Skeletal muscle satellite cell (primary cell): Measurements from ENCODE around the gene DCUN1D2.
"Not testable (repeated sequence)": the region's sequence is repeated elsewhere in the genome, so short reads cannot be mapped to it uniquely, and the experiment has no call there.

Experiments used
- H3K27me3 ChIP-seq: 2 replicates; pipeline ENCODE4 v1.7.0; 2013; ENCODE audit warnings: low read length; ENCODE audit not compliant: control insufficient read depth, insufficient read depth
- H3K36me3 ChIP-seq: 2 replicates; pipeline ENCODE4 v1.7.0; 2013; ENCODE audit warnings: mild to moderate bottlenecking, control low read depth, low read length; ENCODE audit not compliant: insufficient read depth
- H3K4me1 ChIP-seq: 2 replicates; pipeline ENCODE4 v1.7.0; 2013; ENCODE audit warnings: low read length; ENCODE audit not compliant: control insufficient read depth, insufficient read depth
- H3K4me2 ChIP-seq: 2 replicates; pipeline ENCODE4 v1.7.0; 2013; ENCODE audit warnings: mild to moderate bottlenecking, low read length
- H3K4me3 ChIP-seq: 2 replicates; pipeline ENCODE4 v1.7.0; 2013; ENCODE audit warnings: low read length
- H3K9ac ChIP-seq: 2 replicates; pipeline ENCODE4 v1.7.0; 2013; ENCODE audit warnings: mild to moderate bottlenecking, low read depth, low read length, moderate library complexity
- H3K9me3 ChIP-seq: replicated peaks from 2 replicates; pipeline ENCODE4 v1.7.0; 2013; ENCODE audit warnings: mild to moderate bottlenecking, control low read depth, low read length

DCUN1D2 gene

DNA sequence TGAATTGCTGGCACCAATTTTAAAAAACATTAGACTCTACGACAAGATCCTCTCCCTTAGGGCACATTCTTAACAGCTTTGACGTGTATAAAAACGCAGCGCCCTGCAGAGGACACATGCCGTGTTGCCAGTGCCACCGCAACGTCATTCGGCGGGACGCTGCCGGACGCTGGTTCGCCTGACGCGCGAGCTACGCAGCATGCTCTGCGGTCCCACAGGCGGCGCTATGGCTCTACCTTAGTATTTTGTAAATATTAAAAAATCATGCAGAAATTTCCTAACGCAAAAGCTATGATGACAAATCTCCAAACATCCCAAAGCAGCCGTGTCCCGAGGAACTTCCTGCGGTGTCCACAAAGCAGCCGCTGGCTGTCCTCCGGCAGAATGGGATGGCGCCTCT lies 33.0 kb downstream of the DCUN1D2 start:
- Histone ChIP-seq H3K36me3 (peaks cover 71% of the 10 kb centered on the region), H3K9ac (no peak overlapping the region)

DNA sequence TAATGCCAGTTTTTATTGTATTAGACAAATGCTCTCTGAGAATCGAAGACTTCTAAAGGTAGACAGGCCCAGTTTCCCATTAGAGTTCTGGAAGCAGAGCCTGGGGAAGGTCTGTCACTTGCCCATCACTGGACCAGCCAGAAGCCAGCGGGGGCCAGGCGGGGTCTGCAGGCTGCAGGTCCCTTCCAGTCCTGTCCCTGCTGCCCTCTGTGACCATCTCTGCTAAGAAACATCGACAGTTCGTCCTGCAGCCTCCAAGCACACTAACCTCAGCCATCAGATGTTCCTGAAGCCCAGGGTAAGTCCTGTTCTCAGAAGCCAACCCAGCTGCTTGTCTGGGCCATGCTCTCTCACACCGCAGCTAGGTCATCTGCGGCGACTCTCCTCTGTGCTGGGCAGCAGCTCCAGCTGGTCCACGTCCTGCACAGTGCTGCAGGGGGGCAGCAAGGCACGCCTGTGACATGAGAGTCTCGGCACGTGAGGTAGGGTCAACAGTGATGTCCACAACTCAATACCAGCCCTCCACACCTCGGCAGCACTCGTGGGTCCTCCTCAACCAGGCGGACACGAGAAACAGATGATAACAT lies 34.3 kb downstream of the DCUN1D2 start:
- Histone ChIP-seq H3K4me1 (no peaks in the 10 kb centered on the region), H3K36me3 (peaks cover 65% of the 10 kb centered on the region), H3K9me3 (no peaks in the 10 kb centered on the region), H3K27me3 (no peaks in the 10 kb centered on the region), H3K4me2 (no peak overlapping the region), H3K4me3 (no peak overlapping the region), H3K9ac (no peak overlapping the region)

More for the DNA sequence above, 33.0 kb downstream of the DCUN1D2 start:
- Histone ChIP-seq H3K27me3 (no peaks in the 10 kb centered on the region), H3K4me3 (no peak overlapping the region), H3K9me3 (no peaks in the 10 kb centered on the region), H3K4me2 (no peak overlapping the region), H3K4me1 (no peaks in the 10 kb centered on the region)

- no peaks in the 10 kb centered on the region for H3K4me1 ChIP-seq
- H3K9ac ChIP-seq, result no peak overlapping the region
- no peak overlapping the region for H3K4me3 ChIP-seq
- H3K4me2 ChIP-seq, result no peak overlapping the region
- H3K36me3 ChIP-seq, result peaks cover 57% of the 10 kb centered on the region
- H3K27me3 ChIP-seq, result no peaks in the 10 kb centered on the region
- no peaks in the 10 kb centered on the region for H3K9me3 ChIP-seq
Observed at GRCh38 chr13:113455384-113455783, 35.1 kb downstream of the DCUN1D2 start.

DNA sequence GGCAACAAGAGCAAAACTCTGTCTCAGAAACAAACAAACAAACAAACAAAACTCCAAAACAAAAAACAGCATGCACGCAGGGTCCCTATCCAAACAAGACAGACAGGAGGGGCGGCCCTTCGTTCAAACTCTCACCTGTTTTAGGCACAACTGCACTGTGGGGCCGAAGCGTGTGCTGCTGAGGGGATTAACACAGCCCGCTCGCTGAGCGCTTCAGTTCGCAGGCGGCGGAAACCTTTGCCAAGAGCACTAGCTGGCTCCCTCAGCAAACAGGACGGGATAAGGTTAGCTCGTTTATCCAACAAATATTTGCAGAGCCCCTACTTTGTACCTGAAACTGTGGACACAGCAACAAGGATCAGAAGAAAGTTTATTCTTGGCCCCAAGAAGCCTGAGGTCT lies 35.6 kb downstream of the DCUN1D2 start:
- Histone ChIP-seq H3K36me3 (peaks cover 52% of the 10 kb centered on the region), H3K4me1 (peaks cover 3% of the 10 kb centered on the region), H3K9ac (no peak overlapping the region), H3K4me2 (no peak overlapping the region), H3K4me3 (no peak overlapping the region), H3K9me3 (no peaks in the 10 kb centered on the region), H3K27me3 (no peaks in the 10 kb centered on the region)

GRCh38 chr13:113452942-113453901 lies 37.3 kb downstream of the DCUN1D2 start, which contains the start of gene ADPRHL1:
Gene ADPRHL1 (minus strand): TSS chr13:113453488. CDS start chr13:113453437, 51 bp downstream.
- Histone ChIP-seq H3K27me3 (no peaks in the 10 kb centered on the region), H3K4me3 (no peak within 1 kb of the TSS), H3K4me2 (no peak within 1 kb of the TSS), H3K9ac (no peak within 1 kb of the TSS), H3K36me3 (peaks cover 36% of the 10 kb centered on the region), H3K4me1 (peaks cover 14% of the 10 kb centered on the region), H3K9me3 (no peaks in the 10 kb centered on the region)

DNA sequence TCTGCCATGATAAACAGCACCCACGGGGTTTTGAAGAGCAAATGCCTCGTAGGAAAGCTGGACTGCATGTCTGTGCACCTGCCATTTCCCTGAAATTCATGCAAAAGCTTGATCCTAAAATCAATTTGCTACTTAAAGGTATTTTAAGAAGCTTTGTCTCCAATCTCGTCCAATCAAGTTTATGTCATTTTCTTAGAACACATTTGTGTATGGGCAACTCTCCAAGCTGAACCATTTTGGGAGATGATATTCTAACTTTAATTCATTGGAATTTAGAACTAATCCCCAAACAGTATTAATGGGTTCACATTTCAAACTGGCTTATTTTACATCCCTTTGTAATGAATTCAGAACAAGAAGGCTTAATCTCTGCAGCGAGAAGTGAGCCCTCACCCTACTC lies 38.0 kb downstream of the DCUN1D2 start:
- Histone ChIP-seq H3K4me3 (no peak overlapping the region), H3K36me3 (peaks cover 30% of the 10 kb centered on the region), H3K9me3 (no peaks in the 10 kb centered on the region), H3K4me1 (peaks cover 14% of the 10 kb centered on the region), H3K4me2 (no peak overlapping the region), H3K27me3 (no peaks in the 10 kb centered on the region), H3K9ac (no peak overlapping the region)

DNA sequence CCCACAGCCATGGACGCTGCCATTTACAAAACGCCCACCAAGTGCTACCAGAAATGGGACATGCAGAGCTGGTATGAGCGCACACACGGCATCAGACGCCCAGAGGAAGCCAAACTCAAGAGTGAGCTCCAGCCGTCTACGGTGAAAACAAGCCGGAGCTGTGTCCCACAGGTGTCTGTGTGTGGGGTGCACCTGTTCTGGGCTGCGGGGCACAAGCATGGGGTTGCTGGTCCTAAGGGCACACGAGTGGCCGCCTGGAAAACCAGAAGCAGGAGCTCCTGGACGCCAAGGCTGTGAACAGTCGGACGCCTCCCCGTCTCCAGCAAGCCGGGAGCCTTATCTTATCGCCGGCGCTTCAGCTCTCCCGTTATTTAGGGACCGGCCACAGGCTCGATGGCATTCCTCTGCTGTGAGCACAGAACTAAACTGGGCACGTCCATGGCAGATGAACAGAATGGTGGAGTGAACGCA lies 38.5 kb downstream of the DCUN1D2 start:
- H3K9me3 ChIP-seq, result no peaks in the 10 kb centered on the region
- H3K36me3 ChIP-seq, result peaks cover 29% of the 10 kb centered on the region
- H3K27me3 ChIP-seq, result no peaks in the 10 kb centered on the region
- no peak overlapping the region for H3K4me2 ChIP-seq
- no peak overlapping the region for H3K4me3 ChIP-seq
- H3K4me1 ChIP-seq, result peaks cover 14% of the 10 kb centered on the region
- no peak overlapping the region for H3K9ac ChIP-seq

DNA sequence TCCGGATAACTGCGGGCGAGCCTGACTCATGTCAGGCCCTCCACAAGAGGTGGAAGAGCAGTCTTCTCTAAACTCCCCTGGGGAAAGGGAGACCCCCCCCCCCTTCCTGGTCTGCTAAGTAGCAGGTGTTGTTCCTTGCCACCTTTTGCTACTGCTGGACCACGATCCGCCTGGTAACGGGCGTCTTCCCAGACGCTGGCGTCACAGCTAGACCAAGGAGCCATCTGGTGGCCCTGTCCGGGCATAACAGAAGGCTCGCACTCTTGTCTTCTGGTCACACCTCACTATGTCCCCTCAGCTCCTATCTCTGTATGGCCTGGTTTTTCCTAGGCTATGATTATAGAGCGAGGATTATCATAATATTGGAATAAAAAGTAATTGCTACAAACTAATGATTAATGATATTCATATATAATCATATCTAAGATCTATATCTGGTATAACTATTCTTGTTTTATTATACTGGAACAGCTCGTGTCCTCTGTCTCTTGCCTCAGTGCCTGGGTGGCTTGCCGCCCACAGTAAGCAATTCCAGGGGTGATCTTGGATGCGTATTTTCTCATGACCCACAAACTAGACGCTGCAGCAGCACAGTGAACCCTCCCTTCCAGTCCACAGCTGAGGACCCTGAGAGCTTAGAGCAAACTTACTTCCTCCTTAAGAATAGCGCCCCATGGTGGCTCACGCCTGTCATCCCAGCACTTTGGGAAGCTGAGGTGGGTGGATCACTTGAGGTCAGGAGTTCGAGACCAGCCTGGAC lies 39.5 kb downstream of the DCUN1D2 start:
- not testable (repeated sequence) for H3K9ac ChIP-seq, H3K4me2 ChIP-seq, H3K4me3 ChIP-seq, H3K27me3 ChIP-seq, H3K9me3 ChIP-seq
- Histone ChIP-seq H3K4me1 (peaks cover 14% of the 10 kb centered on the region), H3K36me3 (peaks cover 22% of the 10 kb centered on the region)

DNA sequence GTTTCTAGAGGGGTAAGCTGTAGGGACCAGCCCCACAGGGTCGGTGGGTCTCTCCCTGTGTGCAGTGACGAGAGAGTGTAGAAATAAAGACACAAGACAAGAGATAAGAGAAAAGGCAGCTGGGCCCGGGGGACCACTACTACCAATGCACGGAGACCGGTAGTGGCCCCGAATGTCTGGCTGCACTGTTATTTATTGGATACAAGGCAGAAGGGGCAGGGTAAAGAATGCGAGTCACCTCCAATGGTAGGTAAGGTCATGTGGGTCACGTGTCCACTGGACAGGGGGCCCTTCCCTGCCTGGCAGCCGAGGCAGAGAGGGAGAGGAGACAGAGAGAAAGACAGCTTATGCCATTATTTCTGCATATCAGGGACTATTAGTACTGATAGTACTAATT lies 40.2 kb downstream of the DCUN1D2 start:
- H3K9me3 ChIP-seq, H3K27me3 ChIP-seq, H3K4me3 ChIP-seq, H3K9ac ChIP-seq, H3K4me2 ChIP-seq: not testable (repeated sequence)
- Histone ChIP-seq H3K36me3 (peaks cover 18% of the 10 kb centered on the region), H3K4me1 (peaks cover 14% of the 10 kb centered on the region)

DNA sequence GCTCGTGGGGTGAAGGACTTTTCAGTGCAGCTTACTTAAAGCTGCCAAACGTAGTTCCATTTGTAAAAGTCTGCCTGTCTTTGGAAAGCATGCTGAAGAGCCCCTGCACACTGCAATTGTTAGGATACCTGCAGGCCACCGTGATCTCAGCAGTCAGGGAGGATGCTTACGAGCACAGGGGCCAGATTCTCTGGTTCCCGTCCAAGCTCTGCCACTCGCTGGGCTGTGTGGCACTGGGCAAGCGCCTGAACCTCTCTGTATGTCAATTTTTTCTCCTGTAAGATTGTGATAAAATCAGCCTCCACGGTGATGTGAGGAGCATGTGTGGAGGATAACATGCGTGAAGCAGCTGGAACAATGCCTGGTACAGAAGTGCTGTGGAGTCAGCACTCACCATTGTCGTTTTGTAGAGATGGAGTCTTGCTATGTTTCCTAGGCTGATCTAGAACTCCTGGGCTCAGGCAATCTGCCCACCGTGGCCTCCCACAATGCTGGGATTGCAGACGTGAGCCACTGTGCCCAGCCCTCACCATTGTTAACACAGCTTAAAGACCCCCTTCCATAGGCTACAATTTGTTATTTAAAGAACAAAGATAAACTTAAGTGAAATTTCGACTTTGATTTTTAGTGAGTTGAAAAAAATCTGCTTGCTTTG lies 40.7 kb downstream of the DCUN1D2 start:
- H3K27me3 ChIP-seq, result no peaks in the 10 kb centered on the region
- H3K36me3 ChIP-seq, result peaks cover 17% of the 10 kb centered on the region
- H3K4me2 ChIP-seq, result peak overlapping the region; percentile 74
- peaks cover 14% of the 10 kb centered on the region for H3K4me1 ChIP-seq
- peak overlapping the region; percentile 66 for H3K4me3 ChIP-seq
- H3K9ac ChIP-seq, result peak overlapping the region; percentile 73
- no peaks in the 10 kb centered on the region for H3K9me3 ChIP-seq
